ENCODE measurements around the gene NLN. TPM values are rescaled to one million over a fixed set of nuclear protein-coding genes. Genes with fewer than 3 reads are reported as not detected.

Gene NLN
- total and polyA plus RNA-seq, 2 of the 13 experiments (the other 11 are each of a cell fraction or from before 2014, with no cell fraction given): 11.9 to 36.7 TPM

DNA sequence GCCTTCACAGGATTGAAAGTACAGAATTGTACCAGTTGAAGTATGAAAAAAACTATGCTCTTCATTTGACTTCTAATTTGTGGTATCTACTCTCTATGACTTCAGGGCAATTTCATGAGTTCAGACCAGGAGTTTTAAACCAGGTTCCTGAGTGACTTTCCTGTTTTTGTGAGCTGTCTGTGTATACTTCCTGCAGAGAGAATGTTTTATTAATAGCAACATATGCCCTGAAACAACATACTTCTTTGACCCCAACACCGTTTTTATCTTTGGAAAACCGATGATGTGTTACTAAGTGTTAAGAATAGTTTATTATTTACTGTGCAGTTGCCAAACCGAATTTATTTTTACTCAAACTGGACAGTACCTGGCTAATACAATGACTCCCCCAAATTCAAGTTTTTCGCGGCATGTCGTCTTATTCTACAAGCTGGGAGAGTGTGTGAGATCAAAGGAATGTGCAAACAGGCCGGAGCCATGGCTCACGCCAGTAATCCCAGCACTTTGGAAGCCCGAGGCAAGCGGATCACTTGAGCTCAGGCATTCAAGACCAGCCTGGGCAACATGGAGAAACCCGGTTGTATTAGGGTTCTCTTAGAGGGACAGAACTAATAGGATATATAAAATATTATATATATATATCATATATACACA lies 145.7 kb downstream of the NLN start (continued):
- TF ChIP-seq ZNF326 (CRISPR knock-in tag; IDR thresholded peaks at IDR 0.05; ENCODE audit: borderline replicate concordance) (no peak), ZSCAN25 (CRISPR knock-in tag; IDR thresholded peaks at IDR 0.05) (no peak), ZNF781 (CRISPR knock-in tag; IDR thresholded peaks at IDR 0.05; ENCODE audit: borderline replicate concordance, not compliant biosample characterization) (no peak), ARNTL (CRISPR knock-in tag; IDR thresholded peaks at IDR 0.05) (no peak), NFYC (CRISPR knock-in tag; IDR thresholded peaks at IDR 0.05) (no peak)

- in situ Hi-C loops (cut with HindIII; ENCODE audit: extremely low pct_ligation_motif_present, low pct_unique_long_range_greater_than_20kb) (no loop called here), intact Hi-C loops (cut with micrococcal nuclease; ENCODE audit: unreplicated experiment) (no loop called here)
- WGBS (ENCODE audit: low lambda C conversion rate): 17% methylated on average over 3 of the region's 3 CpGs
- Histone ChIP-seq H3K9me3 (ENCODE audit: low read length) (no peaks in the 10 kb centered on the region), H3K36me3 (replicated peaks in 1 of 2; ENCODE audit: control insufficient read depth in 1 of 2, insufficient read depth in 2 of 2, low read length in 2 of 2) (no peaks in the 10 kb centered on the region), H3K27ac (ENCODE audit: extremely low read length, insufficient read depth, low read length) (no peak overlapping the region), H3K4me3 (replicated peaks in 1 of 3; ENCODE audit: insufficient read depth in 1 of 3, low read depth in 2 of 3, low read length in 3 of 3) (no peak overlapping the region), H2AFZ (ENCODE audit: low read length) (no peak overlapping the region), H4K20me1 (ENCODE audit: insufficient read depth, low read length) (no peaks in the 10 kb centered on the region), H3K4me1 (ENCODE audit: insufficient read depth, low read length) (peaks cover 17% of the 10 kb centered on the region), H3K27me3 (ENCODE audit: control insufficient read depth in 1 of 2, insufficient read depth in 2 of 2, low read length in 2 of 2) (no peaks in the 10 kb centered on the region; a peak in 2 of 5 replicates), H3K79me2 (ENCODE audit: insufficient read depth, low read length) (no peaks in the 10 kb centered on the region), H3K9ac (ENCODE audit: insufficient read depth, low read depth, low read length) (no peak overlapping the region), H3K4me2 (ENCODE audit: low read depth, low read length) (no peak overlapping the region)
- DNase-seq (ENCODE audit: low spot score) (no peak), FAIRE-seq (no peak), ATAC-seq (no peak)
- CTCF ChIA-PET (ENCODE audit: low intra/inter-chr PET ratio, low total read pairs): no interaction called here
- no peak for TF ChIP-seq NR1H2 (CRISPR knock-in tag; IDR thresholded peaks at IDR 0.05; ENCODE audit: borderline replicate concordance, low read depth)
- no peak for TF ChIP-seq IRF1 (CRISPR knock-in tag; IDR thresholded peaks at IDR 0.05; ENCODE audit: low read depth)
- TF ChIP-seq GTF3A (CRISPR knock-in tag; conservative IDR thresholded peaks at IDR 0.05): no peak
- no peak for TF ChIP-seq ZNF496 (CRISPR knock-in tag; IDR thresholded peaks at IDR 0.05; ENCODE audit: insufficient replicate concordance)
- no peak for TF ChIP-seq ZNF577 (CRISPR knock-in tag; IDR thresholded peaks at IDR 0.05; ENCODE audit: borderline replicate concordance, low read depth)
- TF ChIP-seq, protein P1, sequence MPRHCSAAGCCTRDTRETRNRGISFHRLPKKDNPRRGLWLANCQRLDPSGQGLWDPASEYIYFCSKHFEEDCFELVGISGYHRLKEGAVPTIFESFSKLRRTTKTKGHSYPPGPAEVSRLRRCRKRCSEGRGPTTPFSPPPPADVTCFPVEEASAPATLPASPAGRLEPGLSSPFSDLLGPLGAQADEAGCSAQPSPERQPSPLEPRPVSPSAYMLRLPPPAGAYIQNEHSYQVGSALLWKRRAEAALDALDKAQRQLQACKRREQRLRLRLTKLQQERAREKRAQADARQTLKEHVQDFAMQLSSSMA (CRISPR knock-in tag; IDR thresholded peaks at IDR 0.05): no peak
- no peak for TF ChIP-seq TOPORS (CRISPR knock-in tag; IDR thresholded peaks at IDR 0.05)
- no peak for TF ChIP-seq ZNF678 (CRISPR knock-in tag; IDR thresholded peaks at IDR 0.05)
- TF ChIP-seq ERF (CRISPR knock-in tag; IDR thresholded peaks at IDR 0.05): no peak
- no peak for TF ChIP-seq PHF21A (CRISPR knock-in tag; IDR thresholded peaks at IDR 0.05)
- no peak for TF ChIP-seq KAT2B (IDR thresholded peaks at IDR 0.05; ENCODE audit: borderline replicate concordance, low read depth, low read length)
- no TSS peak for BruUV-seq (replicated peaks)
- POLR2A ChIA-PET: no interaction called here
Observed at GRCh38 chr5:65868509-65868908, 146.5 kb downstream of the NLN start.

All from HepG2 (cell line).